HepG2 (cell line): Measurements from ENCODE around the gene CASP5. TPM values are rescaled to one million over a fixed set of nuclear protein-coding genes. Genes with fewer than 3 reads are reported as not detected.
A peak's percentile ranks its signal among the peaks of the same experiment; 100 is the strongest.

Source experiments
- ATAC-seq: fragments of 200-7000 bp; cut with Tn5 transposase; 3 replicates; pipeline ENCODE4 v1.9.1; 2020; ENCODE audit warnings: mild to moderate bottlenecking, moderate library complexity
- BruUV-seq: library from RNA; stranded (reverse); fragments of 400-500 nt; replicated peaks from 2 replicates; lab custom pipeline; 2021; lab: Mats Ljungman, UMichigan
- CTCF ChIA-PET: fragments of 300-600 bp; formaldehyde crosslinking; extraction: SDS; loops from one replicate; lab custom pipeline; 2021; ENCODE audit warnings: low total read pairs, inconsistent platforms, low intra/inter-chr PET ratio; lab: Yijun Ruan, JAX
- POLR2A ChIA-PET: fragments of 350-600 bp; sonication (Branson Sonifier 250); formaldehyde crosslinking; loops from one replicate; lab custom pipeline; 2020; ENCODE audit warnings: antibody characterized with exemption, inconsistent platforms; lab: Yijun Ruan, JAX
- DNase-seq: peaks from one replicate; pipeline ENCODE4 v3.0.0-alpha.2; 2015; ENCODE audit warnings: low spot score
- FAIRE-seq: peaks from 3 replicates; lab custom pipeline; 2011; peaks lifted over from hg19 to GRCh38; lab: Jason Lieb, UNC
- H2AFZ ChIP-seq: one replicate; pipeline ENCODE4 v1.6.1; 2011; ENCODE audit warnings: low read length, inconsistent platforms
- H3K27ac ChIP-seq: fragments of 300-600 bp; 3 replicates; pipeline ENCODE4 v1.8.0; 2011; ENCODE audit warnings: mixed run types, mild to moderate bottlenecking, mixed read lengths, low read length, inconsistent platforms; ENCODE audit not compliant: insufficient read depth; ENCODE audit errors: extremely low read length
- H3K27me3 ChIP-seq, 2 experiments: fragments of 200-600 bp in 1 of 2; 2 replicates in 1 of 2; 3 replicates in 1 of 2; pipeline versions ENCODE4 v1.6.0 to v1.8.0; 2011; ENCODE audit warnings: low read length in 2 of 2, mild to moderate bottlenecking in 2 of 2, moderate library complexity in 2 of 2, inconsistent platforms in 1 of 2; ENCODE audit not compliant: insufficient read depth in 2 of 2, control insufficient read depth in 1 of 2
- H3K36me3 ChIP-seq, 2 experiments: fragments of 200-600 bp in 1 of 2; replicated peaks in 1 of 2; 2 replicates in 1 of 2; 3 replicates in 1 of 2; pipeline versions ENCODE4 v1.5.1 to v1.8.0; 2011; ENCODE audit warnings: low read length in 2 of 2, inconsistent platforms in 1 of 2; ENCODE audit not compliant: insufficient read depth in 2 of 2, control insufficient read depth in 1 of 2
- H3K4me1 ChIP-seq: 2 replicates; pipeline ENCODE4 v1.5.1; 2012; ENCODE audit warnings: low read length, inconsistent platforms; ENCODE audit not compliant: insufficient read depth
- H3K4me2 ChIP-seq: 2 replicates; pipeline ENCODE4 v1.6.0; 2011; ENCODE audit warnings: low read depth, low read length, inconsistent platforms
- H3K4me3 ChIP-seq, 3 experiments: fragments of 200-600 bp in 1 of 3; sonication (generic), shearing (Covaris generic) in 1 of 3; replicated peaks in 1 of 3; 2 replicates each; pipeline ENCODE4 v1.5.1; 2011 to 2016; ENCODE audit warnings: low read length in 3 of 3, inconsistent platforms in 2 of 3, low read depth in 2 of 3, mild to moderate bottlenecking in 2 of 3, control low read depth in 1 of 3, mixed read lengths in 1 of 3; ENCODE audit not compliant: insufficient read depth in 1 of 3
- H3K79me2 ChIP-seq: one replicate; pipeline ENCODE4 v1.6.1; 2011; ENCODE audit warnings: low read length, inconsistent platforms; ENCODE audit not compliant: insufficient read depth
- H3K9ac ChIP-seq: 2 replicates; pipeline ENCODE4 v1.6.0; 2011; ENCODE audit warnings: mild to moderate bottlenecking, low read depth, low read length, inconsistent platforms; ENCODE audit not compliant: insufficient read depth
- H3K9me3 ChIP-seq: 2 replicates; pipeline ENCODE4 v1.5.1; 2012; ENCODE audit warnings: mild to moderate bottlenecking, low read length
- H4K20me1 ChIP-seq: 2 replicates; pipeline ENCODE4 v1.6.0; 2011; ENCODE audit warnings: inconsistent platforms, mild to moderate bottlenecking, low read length, moderate library complexity; ENCODE audit not compliant: insufficient read depth
- CREB1 ChIP-seq, 2 experiments: fragments of 450-650 bp in 1 of 2; IDR thresholded peaks; 2 replicates each; pipeline ENCODE4 v1.6.1; 2016 to 2017; ENCODE audit warnings: control low read depth in 1 of 2, mild to moderate bottlenecking in 1 of 2, missing compliant biosample characterization in 1 of 2, missing genetic modification characterization in 1 of 2
- FOXK1 ChIP-seq: sonication (generic); formaldehyde crosslinking; IDR thresholded peaks from 2 replicates; pipeline ENCODE4 v1.4.0; 2020; ENCODE audit warnings: low read depth, missing genetic modification reagents, borderline replicate concordance
- FOXP1 ChIP-seq, 2 experiments: fragments of 450-650 bp in 1 of 2; IDR thresholded peaks; 2 replicates each; pipeline ENCODE4 v1.6.1; 2017 to 2018; ENCODE audit warnings: antibody characterized with exemption in 1 of 2
- GATAD2A ChIP-seq: IDR thresholded peaks from 2 replicates; pipeline ENCODE4 v1.6.1; 2016
- MBD4 ChIP-seq: IDR thresholded peaks from 2 replicates; pipeline ENCODE4 v1.6.1; 2012; ENCODE audit warnings: low read length, inconsistent platforms, borderline replicate concordance
- MTF1 ChIP-seq: sonication (generic); formaldehyde crosslinking; IDR thresholded peaks from 2 replicates; pipeline ENCODE4 v1.5.0; 2020; ENCODE audit warnings: missing genetic modification reagents
- NBN ChIP-seq: fragments of 450-650 bp; conservative IDR thresholded peaks from 2 replicates; pipeline ENCODE4 v1.6.1; 2017
- NCOA2 ChIP-seq: sonication (generic); formaldehyde crosslinking; IDR thresholded peaks from 2 replicates; pipeline ENCODE4 v1.8.0; 2022; ENCODE audit warnings: inconsistent platforms
- NR2F6 ChIP-seq, 2 experiments: IDR thresholded peaks; 2 replicates each; pipeline ENCODE4 v1.6.1; 2016; ENCODE audit warnings: antibody characterized with exemption in 1 of 2, mild to moderate bottlenecking in 1 of 2
- RARA ChIP-seq: IDR thresholded peaks from 2 replicates; pipeline ENCODE4 v1.6.1; 2016; ENCODE audit warnings: missing genetic modification reagents, missing compliant biosample characterization
- REXO4 ChIP-seq: sonication (generic); formaldehyde crosslinking; IDR thresholded peaks from 2 replicates; pipeline ENCODE4 v1.8.0; 2022; ENCODE audit warnings: missing genetic modification reagents, mild to moderate bottlenecking, borderline replicate concordance
- RXRB ChIP-seq: IDR thresholded peaks from 2 replicates; pipeline ENCODE4 v1.6.1; 2016; ENCODE audit warnings: borderline replicate concordance, missing genetic modification reagents, missing compliant biosample characterization
- SMAD3 ChIP-seq: sonication (generic); formaldehyde crosslinking; IDR thresholded peaks from 2 replicates; pipeline ENCODE4 v1.4.0; 2020; ENCODE audit warnings: missing genetic modification reagents
- SOX5 ChIP-seq: IDR thresholded peaks from 2 replicates; pipeline ENCODE4 v1.6.1; 2016; ENCODE audit warnings: borderline replicate concordance
- ZMYM4 ChIP-seq: sonication (generic); formaldehyde crosslinking; IDR thresholded peaks from 2 replicates; pipeline ENCODE4 v1.8.1; 2023; ENCODE audit warnings: mild to moderate bottlenecking, missing genetic modification reagents
- WGBS: methylation state at CpG from one replicate; pipeline ENCODE4 v1.1.6; 2017; ENCODE audit warnings: low lambda C conversion rate; 5-methylcytosine and 5-hydroxymethylcytosine counted together
- in situ Hi-C: cut with HindIII; loops from 2 replicates; pipeline ENCODE4 v1.10.0; 2017; ENCODE audit warnings: low pct_unique_long_range_greater_than_20kb; ENCODE audit not compliant: extremely low pct_ligation_motif_present
- intact Hi-C: fragments of 100-400 bp; cut with micrococcal nuclease; formaldehyde crosslinking; loops from one replicate; pipeline ENCODE4 v1.10.0; 2022; ENCODE audit not compliant: unreplicated experiment
- polyA plus RNA-seq, 8 experiments: library from polyadenylated mRNA; depleted of rRNA in 3 of 8; stranded (reverse) in 7 of 8; unstranded in 1 of 8; fragments of >200 nt; fragmentation: Illumina TruSeq in 4 of 8; extraction: Trizol in 4 of 8; gene quantifications; 2 replicates each; pipeline versions ENCODE4 v1.2.1 to v1.2.3, GENCODE V29; 2011 to 2016; ENCODE audit warnings: low read depth in 4 of 8, missing spikeins in 1 of 8, mixed read lengths in 1 of 8; ENCODE audit not compliant: insufficient read depth in 1 of 8
- total RNA-seq, 5 experiments: library from RNA; depleted of rRNA; stranded (reverse); fragments of >200 nt; fragmentation: Illumina TruSeq; extraction: Trizol; gene quantifications; 2 replicates each; pipeline ENCODE4 v1.2.3, GENCODE V29; 2016; ENCODE audit warnings: low read depth in 1 of 5
- TF ChIP-seq, protein P1 (sequence below), 2 experiments: fragments of 450-650 bp in 1 of 2; sonication (generic) in 1 of 2; formaldehyde crosslinking; IDR thresholded peaks; 2 replicates each; pipeline versions ENCODE4 v1.5.0 to v1.8.0; 2020 to 2022; ENCODE audit warnings: mild to moderate bottlenecking in 1 of 2, missing genetic modification reagents in 1 of 2
- TF ChIP-seq, protein P2 (sequence below): sonication (generic); formaldehyde crosslinking; IDR thresholded peaks from 2 replicates; pipeline ENCODE4 v1.5.1; 2020; ENCODE audit warnings: mild to moderate bottlenecking, missing genetic modification reagents, borderline replicate concordance

CASP5 gene
- total and polyA plus RNA-seq, 2 of the 13 experiments (the other 11 are each of a cell fraction or from before 2014, with no cell fraction given), result not detected

DNA sequence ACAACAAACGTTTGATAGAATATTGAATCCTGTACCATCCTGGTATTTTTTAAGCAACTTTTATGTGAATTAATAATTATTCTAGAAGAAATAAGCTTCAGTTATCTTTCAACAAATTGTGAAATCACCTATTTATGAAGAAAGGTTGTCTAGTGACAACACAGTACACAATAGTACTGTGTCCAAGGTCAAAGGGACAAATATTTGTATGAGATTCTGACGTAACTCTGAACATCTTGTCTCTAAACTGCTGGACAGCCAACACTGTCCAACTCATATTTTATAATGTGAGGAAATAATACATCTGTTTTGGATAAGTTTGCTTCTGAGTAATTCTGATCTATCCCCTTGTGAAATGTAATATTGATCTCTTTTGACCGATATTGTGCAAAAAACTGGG lies 18.9 kb downstream of the CASP5 start:
- ChIA-PET POLR2A (no interaction called here), CTCF (no interaction called here)
- H3K79me2 ChIP-seq, result no peaks in the 10 kb centered on the region
- H3K4me1 ChIP-seq, result peaks cover 35% of the 10 kb centered on the region
- H3K4me3 ChIP-seq, result no peak overlapping the region
- H3K4me2 ChIP-seq, result no peak overlapping the region
- in situ Hi-C loops, result no loop called here
- no peak overlapping the region for H3K27ac ChIP-seq
- no peak for FAIRE-seq
- H3K9me3 ChIP-seq, result no peaks in the 10 kb centered on the region
- whole genome bisulfite sequencing, result 34% methylated on average over 3 of the region's 3 CpGs
- peak; percentile 51 for DNase-seq
- no TSS peak for BruUV-seq
- ATAC-seq, result peak; percentile 57
- no peaks in the 10 kb centered on the region for H3K36me3 ChIP-seq
- no peaks in the 10 kb centered on the region for H3K27me3 ChIP-seq
- H4K20me1 ChIP-seq, result no peaks in the 10 kb centered on the region
- H3K9ac ChIP-seq, result no peak overlapping the region
- H2AFZ ChIP-seq, result no peak overlapping the region
- intact Hi-C loops, result loop anchor here (2.0 to 5.0 kb wide), 3 partner anchors 35 to 128 kb away; partner anchors contain the start of gene CASP4
- TF ChIP-seq, protein P1, sequence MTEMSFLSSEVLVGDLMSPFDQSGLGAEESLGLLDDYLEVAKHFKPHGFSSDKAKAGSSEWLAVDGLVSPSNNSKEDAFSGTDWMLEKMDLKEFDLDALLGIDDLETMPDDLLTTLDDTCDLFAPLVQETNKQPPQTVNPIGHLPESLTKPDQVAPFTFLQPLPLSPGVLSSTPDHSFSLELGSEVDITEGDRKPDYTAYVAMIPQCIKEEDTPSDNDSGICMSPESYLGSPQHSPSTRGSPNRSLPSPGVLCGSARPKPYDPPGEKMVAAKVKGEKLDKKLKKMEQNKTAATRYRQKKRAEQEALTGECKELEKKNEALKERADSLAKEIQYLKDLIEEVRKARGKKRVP (CRISPR knock-in tag; IDR thresholded peaks at IDR 0.05), result peak in 1 of 2 experiments; percentile 90; a peak in 2 of 4 replicates
- TF ChIP-seq MTF1 (CRISPR knock-in tag), result no peak
- TF ChIP-seq MBD4, result no peak
- peak; percentile 37; the same call in 1 of the 2 replicates for TF ChIP-seq NR2F6 (IDR thresholded peaks at IDR 0.05)
- TF ChIP-seq NR2F6 (CRISPR knock-in tag; IDR thresholded peaks at IDR 0.05), result no peak
- no peak for TF ChIP-seq REXO4 (CRISPR knock-in tag)
- TF ChIP-seq NBN, result no peak
- TF ChIP-seq GATAD2A (CRISPR knock-in tag), result peak; percentile 93
- TF ChIP-seq, protein P2, sequence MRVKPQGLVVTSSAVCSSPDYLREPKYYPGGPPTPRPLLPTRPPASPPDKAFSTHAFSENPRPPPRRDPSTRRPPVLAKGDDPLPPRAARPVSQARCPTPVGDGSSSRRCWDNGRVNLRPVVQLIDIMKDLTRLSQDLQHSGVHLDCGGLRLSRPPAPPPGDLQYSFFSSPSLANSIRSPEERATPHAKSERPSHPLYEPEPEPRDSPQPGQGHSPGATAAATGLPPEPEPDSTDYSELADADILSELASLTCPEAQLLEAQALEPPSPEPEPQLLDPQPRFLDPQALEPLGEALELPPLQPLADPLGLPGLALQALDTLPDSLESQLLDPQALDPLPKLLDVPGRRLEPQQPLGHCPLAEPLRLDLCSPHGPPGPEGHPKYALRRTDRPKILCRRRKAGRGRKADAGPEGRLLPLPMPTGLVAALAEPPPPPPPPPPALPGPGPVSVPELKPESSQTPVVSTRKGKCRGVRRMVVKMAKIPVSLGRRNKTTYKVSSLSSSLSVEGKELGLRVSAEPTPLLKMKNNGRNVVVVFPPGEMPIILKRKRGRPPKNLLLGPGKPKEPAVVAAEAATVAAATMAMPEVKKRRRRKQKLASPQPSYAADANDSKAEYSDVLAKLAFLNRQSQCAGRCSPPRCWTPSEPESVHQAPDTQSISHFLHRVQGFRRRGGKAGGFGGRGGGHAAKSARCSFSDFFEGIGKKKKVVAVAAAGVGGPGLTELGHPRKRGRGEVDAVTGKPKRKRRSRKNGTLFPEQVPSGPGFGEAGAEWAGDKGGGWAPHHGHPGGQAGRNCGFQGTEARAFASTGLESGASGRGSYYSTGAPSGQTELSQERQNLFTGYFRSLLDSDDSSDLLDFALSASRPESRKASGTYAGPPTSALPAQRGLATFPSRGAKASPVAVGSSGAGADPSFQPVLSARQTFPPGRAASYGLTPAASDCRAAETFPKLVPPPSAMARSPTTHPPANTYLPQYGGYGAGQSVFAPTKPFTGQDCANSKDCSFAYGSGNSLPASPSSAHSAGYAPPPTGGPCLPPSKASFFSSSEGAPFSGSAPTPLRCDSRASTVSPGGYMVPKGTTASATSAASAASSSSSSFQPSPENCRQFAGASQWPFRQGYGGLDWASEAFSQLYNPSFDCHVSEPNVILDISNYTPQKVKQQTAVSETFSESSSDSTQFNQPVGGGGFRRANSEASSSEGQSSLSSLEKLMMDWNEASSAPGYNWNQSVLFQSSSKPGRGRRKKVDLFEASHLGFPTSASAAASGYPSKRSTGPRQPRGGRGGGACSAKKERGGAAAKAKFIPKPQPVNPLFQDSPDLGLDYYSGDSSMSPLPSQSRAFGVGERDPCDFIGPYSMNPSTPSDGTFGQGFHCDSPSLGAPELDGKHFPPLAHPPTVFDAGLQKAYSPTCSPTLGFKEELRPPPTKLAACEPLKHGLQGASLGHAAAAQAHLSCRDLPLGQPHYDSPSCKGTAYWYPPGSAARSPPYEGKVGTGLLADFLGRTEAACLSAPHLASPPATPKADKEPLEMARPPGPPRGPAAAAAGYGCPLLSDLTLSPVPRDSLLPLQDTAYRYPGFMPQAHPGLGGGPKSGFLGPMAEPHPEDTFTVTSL (CRISPR knock-in tag), result peak; percentile 33; the same call in 1 of the 2 replicates
- no peak for TF ChIP-seq FOXP1 (IDR thresholded peaks at IDR 0.05)
- TF ChIP-seq FOXP1 (CRISPR knock-in tag; IDR thresholded peaks at IDR 0.05), result peak; percentile 86
- peak; percentile 84; the same call in 1 of the 2 replicates for TF ChIP-seq SOX5
- peak; percentile 52; the same call in 1 of the 2 replicates for TF ChIP-seq FOXK1
- TF ChIP-seq NCOA2, result peak; percentile 74; the same call in 1 of the 2 replicates
- TF ChIP-seq CREB1 (IDR thresholded peaks at IDR 0.05), result peak; percentile 10; the same call in 1 of the 2 replicates
- TF ChIP-seq CREB1 (CRISPR knock-in tag; IDR thresholded peaks at IDR 0.05), result peak; percentile 33
- TF ChIP-seq ZMYM4 (CRISPR knock-in tag), result peak; percentile 26; the same call in 1 of the 2 replicates
- peak; percentile 49 for TF ChIP-seq RXRB (CRISPR knock-in tag)
- 0 out of 2 replicates have a peak, but pooled peaks have one; percentile 70 for TF ChIP-seq SMAD3
- TF ChIP-seq RARA, result peak; percentile 45; the same call in 1 of the 2 replicates
